ENCODE measurements around the gene SYT1. TPM values are rescaled to one million over a fixed set of nuclear protein-coding genes. Genes with fewer than 3 reads are reported as not detected.

Gene SYT1
- total and polyA plus RNA-seq, 11 donors, result 0.08 to 0.86 (median 0.16) TPM; not detected in 6

- Histone ChIP-seq H3K27me3 (no peaks in the 10 kb centered on the region), H3K36me3 (no peaks in the 10 kb centered on the region), H3K4me3 (no peak overlapping the region), H3K4me1 (no peaks in the 10 kb centered on the region), H3K27ac (no peak overlapping the region), H3K9me3 (no peaks in the 10 kb centered on the region)
- intact Hi-C loops (cut with DNase I), result no loop called here
- DNase-seq (no peak), ATAC-seq (no peak)
- 87 to 92% (median 89%) methylated on average over 3 of the region's 3 CpGs for WGBS, 4 donors
- no peak for TF ChIP-seq CTCF (IDR thresholded peaks at IDR 0.05)
- TF ChIP-seq POLR2A (IDR thresholded peaks at IDR 0.05), result no peak
These were observed 94.4 kb downstream of the SYT1 start for GRCh38 chr12:78958941-78959340.

GRCh38 chr12:78959556-78959955 is 95.0 kb downstream of the SYT1 start:
- Histone ChIP-seq H3K4me3 (no peak overlapping the region), H3K27me3 (no peaks in the 10 kb centered on the region), H3K27ac (no peak overlapping the region), H3K9me3 (no peaks in the 10 kb centered on the region), H3K4me1 (no peaks in the 10 kb centered on the region), H3K36me3 (no peaks in the 10 kb centered on the region)
- no peak for DNase-seq
- no peak for ATAC-seq
- TF ChIP-seq CTCF (IDR thresholded peaks at IDR 0.05), result no peak
- TF ChIP-seq POLR2A (IDR thresholded peaks at IDR 0.05), result no peak
- WGBS, 4 donors, result 42 to 58% (median 53%) methylated on average over 3 of the region's 3 CpGs
- intact Hi-C loops (cut with DNase I), result no loop called here

GRCh38 chr12:78961171-78961570 is 96.6 kb downstream of the SYT1 start:
- Histone ChIP-seq H3K4me1 (no peaks in the 10 kb centered on the region), H3K27ac (no peak overlapping the region), H3K27me3 (no peaks in the 10 kb centered on the region), H3K36me3 (no peaks in the 10 kb centered on the region), H3K4me3 (no peak overlapping the region), H3K9me3 (no peaks in the 10 kb centered on the region)
- TF ChIP-seq CTCF (IDR thresholded peaks at IDR 0.05) (no peak), POLR2A (IDR thresholded peaks at IDR 0.05) (no peak)
- 94 to 98% (median 96%) methylated on average over 2 of the region's 2 CpGs for WGBS, 4 donors
- DNase-seq (no peak), ATAC-seq (no peak)
- intact Hi-C loops (cut with DNase I), result no loop called here

GRCh38 chr12:78963439-78964227 is 99.1 kb downstream of the SYT1 start:
- DNase-seq, result no peak
- Histone ChIP-seq H3K27ac (no peak overlapping the region), H3K4me3 (no peak overlapping the region), H3K9me3 (no peaks in the 10 kb centered on the region), H3K27me3 (no peaks in the 10 kb centered on the region), H3K4me1 (no peaks in the 10 kb centered on the region), H3K36me3 (no peaks in the 10 kb centered on the region)
- WGBS, 4 donors, result 65 to 80% (median 76%) methylated on average over 1 of the region's 1 CpG
- intact Hi-C loops (cut with DNase I), result no loop called here
- TF ChIP-seq CTCF (IDR thresholded peaks at IDR 0.05) (no peak), POLR2A (IDR thresholded peaks at IDR 0.05) (no peak)
- no peak for ATAC-seq
